Esophagus squamous epithelium (tissue), 5 donors: ENCODE data around the gene TOB2. TPM values are rescaled to one million over a fixed set of nuclear protein-coding genes. Genes with fewer than 3 reads are reported as not detected.
A peak's percentile ranks its signal among the peaks of the same experiment; 100 is the strongest.
"Not testable (repeated sequence)": the region's sequence is repeated elsewhere in the genome, so short reads cannot be mapped to it uniquely, and the experiment has no call there.

Experiments
- DNase-seq: peaks from one replicate; lab custom pipeline; 2025; lab: John Stamatoyannopoulos, UW
- H3K27ac ChIP-seq, 4 donors: fragments of 200-600 bp; sonication (generic); one replicate each; pipeline ENCODE4 v1.5.1; 2016 to 2019; ENCODE audit warnings: mild to moderate bottlenecking in 1 of 4
- H3K27me3 ChIP-seq, 4 donors: fragments of 200-600 bp; sonication (generic); 1 replicate in 3 of 4; 2 replicates in 1 of 4; pipeline versions ENCODE4 v1.5.1 to v1.6.0; 2017 to 2021; ENCODE audit warnings: antibody characterized with exemption in 1 of 4
- H3K36me3 ChIP-seq, 3 donors: fragments of 200-600 bp; sonication (generic); one replicate each; pipeline ENCODE4 v1.5.1; 2016 to 2019
- H3K4me1 ChIP-seq, 3 donors: fragments of 200-600 bp; sonication (generic); one replicate each; pipeline ENCODE4 v1.5.1; 2017 to 2019
- H3K4me3 ChIP-seq, 4 donors: fragments of 200-600 bp; sonication (generic); 1 replicate in 3 of 4; 2 replicates in 1 of 4; pipeline ENCODE4 v1.5.1; 2016 to 2019; ENCODE audit warnings: mild to moderate bottlenecking in 2 of 4, moderate library complexity in 1 of 4
- H3K9me3 ChIP-seq, 3 donors: fragments of 200-600 bp; sonication (generic); one replicate each; pipeline ENCODE4 v1.5.1; 2016 to 2019
- POLR2A ChIP-seq, 4 donors: fragments of 450-650 bp; IDR thresholded peaks; one replicate each; pipeline ENCODE4 v1.6.1; 2017; ENCODE audit warnings: antibody characterized with exemption in 4 of 4, mild to moderate bottlenecking in 4 of 4, moderate library complexity in 3 of 4
- WGBS, 2 donors: methylation state at CpG; one replicate each; pipeline ENCODE4 v1.1.5; 2018; 5-methylcytosine and 5-hydroxymethylcytosine counted together
- intact Hi-C: fragments of 100-400 bp; cut with DNase I; formaldehyde crosslinking; loops from one replicate; pipeline ENCODE4 v1.15.0; 2022
- total RNA-seq, 4 donors: library from RNA; depleted of rRNA; stranded (reverse); fragments of >200 nt; gene quantifications; one replicate each; pipeline ENCODE4 v1.1.0, GENCODE V29; 2016
- TF ChIP-seq, protein P1 (sequence below), 6 experiments: fragments of 450-650 bp in 4 of 6; fragments of 200-600 bp in 2 of 6; sonication (generic) in 2 of 6; IDR thresholded peaks; one replicate each; pipeline ENCODE4 v1.5.1; 2016 to 2019; ENCODE audit warnings: antibody characterized with exemption in 6 of 6, mild to moderate bottlenecking in 4 of 6, moderate library complexity in 4 of 6
- donor health status: DM: yes; HTN: yes; CAD: no.

The TOB2 gene
- total RNA-seq, 4 donors from 2014 or later = 15.7 to 30.5 (median 21.0) TPM

DNA sequence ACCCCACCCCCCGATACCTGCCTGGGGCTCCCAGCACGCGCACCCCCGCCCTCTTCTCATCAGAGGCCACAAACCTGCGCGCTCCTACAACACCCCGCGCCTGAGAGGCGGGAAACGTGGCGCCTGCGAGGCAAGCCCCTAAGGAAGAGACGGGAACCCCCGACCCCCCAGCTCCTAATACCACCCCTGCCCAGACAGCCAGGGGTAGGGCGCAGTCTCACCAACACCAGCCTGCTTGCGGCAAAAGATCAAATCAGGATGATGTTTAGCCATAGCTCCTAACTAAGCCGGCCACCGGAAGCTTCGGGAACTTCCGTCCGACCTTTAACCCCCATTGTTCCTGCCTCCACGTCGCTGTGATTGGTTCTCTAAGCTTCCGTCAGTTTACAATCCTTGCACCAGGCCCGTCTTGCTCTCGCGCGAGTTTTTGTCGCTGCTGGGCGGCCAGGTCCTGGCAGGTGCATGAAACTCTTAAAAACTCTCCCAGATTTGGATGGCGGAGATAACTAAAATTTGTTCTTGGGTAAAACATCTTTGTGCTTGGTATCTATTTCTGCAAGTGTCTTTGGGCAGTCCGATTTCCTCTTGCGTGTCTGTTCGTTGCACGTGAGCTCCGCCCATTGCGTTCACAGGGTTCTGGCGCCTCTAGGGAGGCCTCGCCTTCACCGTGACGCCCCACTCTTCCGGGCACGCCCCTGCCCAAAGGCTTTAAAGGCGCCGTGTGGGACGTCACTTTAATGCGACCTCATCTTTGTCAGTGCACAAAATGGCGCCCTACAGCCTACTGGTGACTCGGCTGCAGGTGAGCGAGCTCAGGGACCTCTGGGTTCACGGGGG is 22.0 kb upstream of the TOB2 start, which contains the start of the genes ACO2 and PHF5A:
ACO2 (plus strand) TSS at position 737 of the 837 bp plus-strand sequence; CDS start at position 767, 30 bp downstream.
PHF5A (minus strand) TSS at position 312 of the 837 bp plus-strand sequence; CDS start at position 273, 39 bp downstream.
- peak within 1 kb of the TSS; percentile 95 to 99 (median 96) for H3K27ac ChIP-seq
- H3K4me1 ChIP-seq = peaks cover 15 to 65% (median 40%) of the 10 kb centered on the region in 3 donors
- TF ChIP-seq, protein P1, sequence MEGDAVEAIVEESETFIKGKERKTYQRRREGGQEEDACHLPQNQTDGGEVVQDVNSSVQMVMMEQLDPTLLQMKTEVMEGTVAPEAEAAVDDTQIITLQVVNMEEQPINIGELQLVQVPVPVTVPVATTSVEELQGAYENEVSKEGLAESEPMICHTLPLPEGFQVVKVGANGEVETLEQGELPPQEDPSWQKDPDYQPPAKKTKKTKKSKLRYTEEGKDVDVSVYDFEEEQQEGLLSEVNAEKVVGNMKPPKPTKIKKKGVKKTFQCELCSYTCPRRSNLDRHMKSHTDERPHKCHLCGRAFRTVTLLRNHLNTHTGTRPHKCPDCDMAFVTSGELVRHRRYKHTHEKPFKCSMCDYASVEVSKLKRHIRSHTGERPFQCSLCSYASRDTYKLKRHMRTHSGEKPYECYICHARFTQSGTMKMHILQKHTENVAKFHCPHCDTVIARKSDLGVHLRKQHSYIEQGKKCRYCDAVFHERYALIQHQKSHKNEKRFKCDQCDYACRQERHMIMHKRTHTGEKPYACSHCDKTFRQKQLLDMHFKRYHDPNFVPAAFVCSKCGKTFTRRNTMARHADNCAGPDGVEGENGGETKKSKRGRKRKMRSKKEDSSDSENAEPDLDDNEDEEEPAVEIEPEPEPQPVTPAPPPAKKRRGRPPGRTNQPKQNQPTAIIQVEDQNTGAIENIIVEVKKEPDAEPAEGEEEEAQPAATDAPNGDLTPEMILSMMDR (IDR thresholded peaks at IDR 0.05) = peak in 3 of 6 experiments; percentile 4 to 13 (median 5)
- peak in 3 of 4 donors; percentile 51 to 67 (median 65) for TF ChIP-seq POLR2A (IDR thresholded peaks at IDR 0.05)
- H3K4me3 ChIP-seq = peak within 1 kb of the TSS; percentile 72 to 92 (median 88)
- intact Hi-C loops = no loop called here
- H3K36me3 ChIP-seq = peaks cover 13 to 52% (median 31%) of the 10 kb centered on the region in 3 donors
- DNase-seq = peak; percentile 85
- no peaks in the 10 kb centered on the region for H3K27me3 ChIP-seq
- no peaks in the 10 kb centered on the region for H3K9me3 ChIP-seq
- 0% methylated on average over 21 to 30 of the region's 51 CpGs for WGBS, 2 donors

DNA sequence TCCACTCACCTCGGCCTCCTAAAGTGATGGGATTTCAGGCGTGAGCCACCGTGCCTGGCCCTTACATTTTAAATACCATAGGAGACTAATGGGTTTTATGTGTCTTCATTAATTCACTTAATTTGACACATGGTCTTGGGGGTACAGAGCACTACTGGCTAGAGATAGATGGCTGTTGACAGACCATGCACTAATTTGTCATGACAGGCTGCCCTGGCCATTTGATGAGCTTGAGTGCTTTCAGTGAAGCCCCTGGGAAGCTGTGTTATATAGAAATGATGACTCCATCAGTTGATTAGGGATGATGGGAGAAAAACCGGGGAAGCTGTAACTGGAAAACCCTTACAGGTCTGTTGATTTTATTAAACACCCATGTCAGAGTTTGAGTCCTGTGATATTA is 15.3 kb upstream of the TOB2 start:
- Histone ChIP-seq H3K4me3 (no peak overlapping the region), H3K9me3 (no peaks in the 10 kb centered on the region), H3K36me3 (peaks cover 13 to 94% (median 68%) of the 10 kb centered on the region in 3 donors), H3K27ac (no peak overlapping the region), H3K4me1 (peaks cover 0 to 13% (median under 1%) of the 10 kb centered on the region in 3 donors), H3K27me3 (no peaks in the 10 kb centered on the region)
- 83 to 96% methylated on average over 4 of the region's 4 CpGs for WGBS, 2 donors
- intact Hi-C loops = no loop called here
- TF ChIP-seq, protein P1 (IDR thresholded peaks at IDR 0.05) = no peak
- TF ChIP-seq POLR2A (IDR thresholded peaks at IDR 0.05) = no peak
- DNase-seq = no peak

DNA sequence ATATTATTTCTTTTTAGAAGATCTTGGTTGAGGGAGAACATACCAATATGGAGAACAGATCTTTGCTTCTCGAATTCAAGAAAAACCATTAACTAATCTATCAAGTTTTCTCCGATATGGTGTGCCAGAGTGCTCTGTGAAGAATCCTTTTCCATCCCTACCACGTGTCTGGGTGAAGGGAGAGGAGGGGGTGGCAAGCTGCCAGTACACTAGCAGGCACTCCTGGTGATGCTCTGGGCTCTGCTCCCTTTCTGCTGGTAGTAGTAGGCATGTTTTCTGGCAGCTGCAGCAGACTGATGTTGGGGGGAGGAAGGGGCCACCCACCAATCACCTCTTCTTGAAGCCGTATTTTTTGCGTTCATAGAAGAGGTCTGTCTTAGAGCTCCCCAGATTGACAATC is 13.5 kb upstream of the TOB2 start:
- DNase-seq, intact Hi-C loops, H3K4me3 ChIP-seq, H3K27me3 ChIP-seq, H3K9me3 ChIP-seq, H3K4me1 ChIP-seq, H3K27ac ChIP-seq: not testable (repeated sequence)
- WGBS, 2 donors = 69 to 88% methylated on average over 5 of the region's 5 CpGs
- peaks cover 0 to 76% (median 52%) of the 10 kb centered on the region in 3 donors for H3K36me3 ChIP-seq

DNA sequence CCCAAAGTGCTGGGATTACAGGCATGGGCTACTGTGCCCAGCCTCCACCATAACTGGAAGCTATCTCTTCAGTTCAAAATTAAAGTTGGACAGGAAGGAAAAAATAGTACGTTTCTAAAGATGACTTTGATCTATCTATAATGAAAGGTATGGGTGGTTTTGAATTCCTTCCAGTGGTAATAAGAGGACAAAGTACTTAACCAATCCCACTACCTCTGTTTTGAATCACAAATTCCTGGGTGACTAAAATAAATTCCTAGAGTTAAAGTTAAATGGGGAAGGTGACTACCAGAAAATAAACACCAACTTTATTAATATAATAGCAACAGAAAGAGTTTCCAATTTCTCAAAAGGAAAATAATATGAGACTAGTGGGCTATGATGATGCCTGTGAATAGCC is 12.8 kb upstream of the TOB2 start:
- Histone ChIP-seq H3K36me3 (peaks cover 0 to 69% (median 45%) of the 10 kb centered on the region in 3 donors), H3K27me3 (no peaks in the 10 kb centered on the region), H3K4me3 (no peak overlapping the region), H3K27ac (no peak overlapping the region), H3K4me1 (peaks cover 0 to 3% (median 0%) of the 10 kb centered on the region in 3 donors), H3K9me3 (no peaks in the 10 kb centered on the region)
- intact Hi-C loops = no loop called here
- WGBS, 2 donors = 36 to 45% methylated on average over 1 of the region's 1 CpG
- DNase-seq = no peak
- TF ChIP-seq POLR2A (IDR thresholded peaks at IDR 0.05) = no peak
- TF ChIP-seq, protein P1 (IDR thresholded peaks at IDR 0.05) = no peak

DNA sequence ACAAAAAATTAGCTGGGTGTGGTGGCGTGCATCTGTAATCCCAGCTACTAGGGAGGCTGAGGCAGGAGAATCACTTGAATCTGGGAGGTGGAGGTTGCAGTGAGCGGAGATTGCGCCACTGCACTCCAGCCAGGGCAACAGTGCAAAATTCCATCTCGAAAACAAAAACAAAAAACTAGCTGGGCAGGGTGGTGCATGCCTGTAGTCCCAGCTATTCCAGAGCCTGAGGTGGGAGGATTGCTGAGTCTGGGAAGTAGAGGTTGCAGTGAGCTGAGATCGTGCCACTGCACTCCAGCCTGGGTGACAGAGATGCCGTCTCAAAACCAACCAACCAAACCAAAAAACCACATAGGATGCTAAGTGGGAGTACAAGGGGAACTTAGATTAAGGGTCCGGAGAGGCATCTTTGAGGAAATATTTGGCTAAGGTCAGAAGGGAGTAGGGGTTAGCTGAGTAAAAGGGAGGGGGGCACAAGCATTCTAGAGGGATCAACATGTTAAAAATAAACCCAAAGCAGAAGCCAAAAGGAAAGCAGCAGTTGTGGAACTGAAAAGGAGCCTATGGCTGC is 11.6 kb upstream of the TOB2 start:
- WGBS, 2 donors = 78 to 80% methylated on average over 7 of the region's 7 CpGs
- DNase-seq = no peak
- Histone ChIP-seq H3K4me3 (no peak overlapping the region), H3K36me3 (peaks cover 0 to 60% (median 36%) of the 10 kb centered on the region in 3 donors), H3K4me1 (peaks cover 0 to 2% (median 0%) of the 10 kb centered on the region in 3 donors), H3K27ac (no peak overlapping the region), H3K27me3 (no peaks in the 10 kb centered on the region), H3K9me3 (no peaks in the 10 kb centered on the region)
- intact Hi-C loops = no loop called here
- no peak for TF ChIP-seq POLR2A (IDR thresholded peaks at IDR 0.05)
- TF ChIP-seq, protein P1 (IDR thresholded peaks at IDR 0.05) = no peak
